ENCODE measurements around the gene IL10RB. TPM values are rescaled to one million over a fixed set of nuclear protein-coding genes. Genes with fewer than 3 reads are reported as not detected.

Gene IL10RB
- polyA plus RNA-seq, 1 donor (not counting 4 experiments of a cell fraction or from before 2014, with no cell fraction given): 19.6 TPM

GRCh38 chr21:33292724-33293123, 26.6 kb downstream of the IL10RB start:
- H3K36me3 ChIP-seq (ENCODE audit: control insufficient read depth in 2 of 2, extremely low read depth in 1 of 2, insufficient read depth in 2 of 2, low read length in 2 of 2): peaks cover 3 to 4% of the 10 kb centered on the region in 2 experiments
- no peaks in the 10 kb centered on the region for H3K79me2 ChIP-seq (ENCODE audit: control insufficient read depth, insufficient read depth, low read length)
- dilution Hi-C loops (cut with MboI; ENCODE audit: extremely low pct_ligation_motif_present, low sequenced_read_pairs): no loop called here
- H3K4me1 ChIP-seq (ENCODE audit: control insufficient read depth, extremely low read depth, insufficient read depth, low read length): peaks cover 8% of the 10 kb centered on the region
- no peak for TF ChIP-seq EZH2 (IDR thresholded peaks at IDR 0.05; ENCODE audit: low read length)
- no peak for TF ChIP-seq CTCF (optimal IDR thresholded peaks at IDR 0.05 in 1 of 3, IDR thresholded peaks at IDR 0.05 in 1 of 3, conservative IDR thresholded peaks at IDR 0.05 in 1 of 3; ENCODE audit: extremely low read depth in 1 of 3, insufficient read depth in 2 of 3, low read length in 3 of 3)
- no peaks in the 10 kb centered on the region for H3K27me3 ChIP-seq (ENCODE audit: control insufficient read depth, extremely low read depth, insufficient read depth, low read length)
- no peak overlapping the region for H2AFZ ChIP-seq (ENCODE audit: control insufficient read depth, low read length)
- FAIRE-seq (no peak), DNase-seq (ENCODE audit: low read depth, low spot score) (no peak)
- H3K9ac ChIP-seq (ENCODE audit: control insufficient read depth, extremely low read depth, insufficient read depth, low read length): no peak overlapping the region
- H3K27ac ChIP-seq (ENCODE audit: control insufficient read depth, insufficient read depth, low read length): no peak overlapping the region
- no peak overlapping the region for H3K4me3 ChIP-seq (ENCODE audit: control insufficient read depth in 2 of 3, extremely low read depth in 1 of 3, insufficient read depth in 2 of 3, low read depth in 1 of 3, low read length in 3 of 3)
- H3K9me3 ChIP-seq (ENCODE audit: control insufficient read depth, low read depth, low read length): no peaks in the 10 kb centered on the region
- no peaks in the 10 kb centered on the region for H3K9me1 ChIP-seq (ENCODE audit: control insufficient read depth, extremely low read depth, insufficient read depth, low read length)
- no peaks in the 10 kb centered on the region for H4K20me1 ChIP-seq (ENCODE audit: control insufficient read depth, extremely low read depth, insufficient read depth, low read length)
- H3K4me2 ChIP-seq (ENCODE audit: control insufficient read depth, extremely low read depth, insufficient read depth, low read depth, low read length): no peak overlapping the region

- TF ChIP-seq CTCF (optimal IDR thresholded peaks at IDR 0.05 in 1 of 3, IDR thresholded peaks at IDR 0.05 in 1 of 3, conservative IDR thresholded peaks at IDR 0.05 in 1 of 3; ENCODE audit: extremely low read depth in 1 of 3, insufficient read depth in 2 of 3, low read length in 3 of 3) (no peak), EZH2 (IDR thresholded peaks at IDR 0.05; ENCODE audit: low read length) (no peak)
- peaks cover 8% of the 10 kb centered on the region for H3K4me1 ChIP-seq (ENCODE audit: control insufficient read depth, extremely low read depth, insufficient read depth, low read length)
- no peak overlapping the region for H3K9ac ChIP-seq (ENCODE audit: control insufficient read depth, extremely low read depth, insufficient read depth, low read length)
- no peaks in the 10 kb centered on the region for H3K9me3 ChIP-seq (ENCODE audit: control insufficient read depth, low read depth, low read length)
- H3K4me3 ChIP-seq (ENCODE audit: control insufficient read depth in 2 of 3, extremely low read depth in 1 of 3, insufficient read depth in 2 of 3, low read depth in 1 of 3, low read length in 3 of 3): no peak overlapping the region
- FAIRE-seq (no peak), DNase-seq (ENCODE audit: low read depth, low spot score) (no peak)
- H3K36me3 ChIP-seq (ENCODE audit: control insufficient read depth in 2 of 2, extremely low read depth in 1 of 2, insufficient read depth in 2 of 2, low read length in 2 of 2): peaks cover 0 to 4% of the 10 kb centered on the region in 2 experiments
- no peak overlapping the region for H3K27ac ChIP-seq (ENCODE audit: control insufficient read depth, insufficient read depth, low read length)
- H2AFZ ChIP-seq (ENCODE audit: control insufficient read depth, low read length): no peak overlapping the region
- H3K4me2 ChIP-seq (ENCODE audit: control insufficient read depth, extremely low read depth, insufficient read depth, low read depth, low read length): no peak overlapping the region
- no peaks in the 10 kb centered on the region for H3K9me1 ChIP-seq (ENCODE audit: control insufficient read depth, extremely low read depth, insufficient read depth, low read length)
- no peaks in the 10 kb centered on the region for H3K27me3 ChIP-seq (ENCODE audit: control insufficient read depth, extremely low read depth, insufficient read depth, low read length)
- H4K20me1 ChIP-seq (ENCODE audit: control insufficient read depth, extremely low read depth, insufficient read depth, low read length): no peaks in the 10 kb centered on the region
- no peaks in the 10 kb centered on the region for H3K79me2 ChIP-seq (ENCODE audit: control insufficient read depth, insufficient read depth, low read length)
- dilution Hi-C loops (cut with MboI; ENCODE audit: extremely low pct_ligation_motif_present, low sequenced_read_pairs): no loop called here
Measured at GRCh38 chr21:33293136-33293535, 27.0 kb downstream of the IL10RB start.
